ENCODE data around the gene TEX12.

TEX12 gene

DNA sequence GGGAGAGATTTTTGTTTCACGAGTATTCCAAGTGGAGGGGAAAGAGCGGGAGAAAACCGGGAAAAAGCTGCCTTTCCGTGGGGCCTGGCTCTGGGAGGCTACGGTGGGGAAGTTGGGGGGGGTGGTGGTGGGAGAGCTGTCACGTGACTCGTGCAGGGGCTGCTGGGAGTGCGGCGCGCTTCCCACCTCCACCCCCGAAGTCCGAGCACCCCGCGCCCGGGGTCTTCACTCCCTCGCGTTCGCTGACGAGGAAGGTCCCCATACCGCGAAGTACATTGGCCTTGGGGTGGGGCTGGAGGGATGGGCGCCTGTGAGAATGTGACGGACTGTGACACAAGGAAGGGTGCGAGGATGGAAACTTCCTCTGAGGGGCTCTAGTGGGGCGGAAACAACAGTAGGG is at the start of gene TEX12:
Gene TEX12 (plus strand): TSS at position 228 of the 400 bp plus-strand sequence. CDS start 1,897 bp downstream, outside the sequence.
- no peak for TF ChIP-seq POLR2A (IDR thresholded peaks at IDR 0.05; ENCODE audit: low read length)
- TF ChIP-seq GATA1 (IDR thresholded peaks at IDR 0.05; ENCODE audit: low read depth, low read length): no peak
- DNase-seq: no peak

GRCh38 chr11:112118176-112118575 is 49.0 kb upstream of the TEX12 start:
- TF ChIP-seq POLR2A (IDR thresholded peaks at IDR 0.05; ENCODE audit: low read length): no peak
- TF ChIP-seq GATA1 (IDR thresholded peaks at IDR 0.05; ENCODE audit: low read depth, low read length): no peak
- DNase-seq: no peak

DNA sequence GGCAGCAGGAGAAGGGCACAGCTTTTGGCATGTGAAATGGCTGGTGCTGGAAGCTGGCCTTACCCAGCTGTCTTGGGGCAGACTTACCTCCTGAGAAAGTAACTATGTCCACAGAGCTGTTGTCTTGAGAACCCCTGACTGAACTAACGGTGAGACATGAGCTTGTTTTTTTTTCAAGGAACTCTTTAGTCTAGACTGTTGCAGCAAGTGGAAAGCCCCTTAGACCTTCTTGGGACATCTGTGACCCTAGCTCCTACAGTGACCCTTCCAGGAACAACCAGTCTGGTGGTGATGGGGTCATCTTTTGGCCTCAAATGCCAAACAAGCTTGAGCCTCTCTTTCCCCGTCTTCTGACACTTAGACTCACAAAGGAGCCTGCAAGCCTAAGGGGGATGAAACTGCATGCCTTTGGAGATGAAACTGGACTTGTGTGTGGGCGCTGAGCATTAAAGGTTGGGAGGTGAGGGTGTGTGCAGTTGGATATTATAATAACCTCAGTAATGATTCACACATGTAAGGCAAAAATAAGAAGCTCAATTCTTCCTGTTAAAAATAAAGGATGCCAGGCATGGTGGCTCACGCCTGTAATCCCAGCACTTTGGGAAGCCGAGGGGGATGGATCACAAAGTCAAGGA is 45.1 kb upstream of the TEX12 start:
- DNase-seq: no peak
- TF ChIP-seq GATA1 (IDR thresholded peaks at IDR 0.05; ENCODE audit: low read depth, low read length): no peak
- TF ChIP-seq POLR2A (IDR thresholded peaks at IDR 0.05; ENCODE audit: low read length): no peak

- TF ChIP-seq POLR2A (IDR thresholded peaks at IDR 0.05; ENCODE audit: low read length) (no peak), GATA1 (IDR thresholded peaks at IDR 0.05; ENCODE audit: low read depth, low read length) (no peak)
- DNase-seq: no peak
These were observed 44.0 kb upstream of the TEX12 start for GRCh38 chr11:112123129-112123528.

GRCh38 chr11:112127056-112127455 is 40.1 kb upstream of the TEX12 start:
- no peak for DNase-seq
- TF ChIP-seq POLR2A (IDR thresholded peaks at IDR 0.05; ENCODE audit: low read length) (no peak), GATA1 (IDR thresholded peaks at IDR 0.05; ENCODE audit: low read depth, low read length) (no peak)

DNA sequence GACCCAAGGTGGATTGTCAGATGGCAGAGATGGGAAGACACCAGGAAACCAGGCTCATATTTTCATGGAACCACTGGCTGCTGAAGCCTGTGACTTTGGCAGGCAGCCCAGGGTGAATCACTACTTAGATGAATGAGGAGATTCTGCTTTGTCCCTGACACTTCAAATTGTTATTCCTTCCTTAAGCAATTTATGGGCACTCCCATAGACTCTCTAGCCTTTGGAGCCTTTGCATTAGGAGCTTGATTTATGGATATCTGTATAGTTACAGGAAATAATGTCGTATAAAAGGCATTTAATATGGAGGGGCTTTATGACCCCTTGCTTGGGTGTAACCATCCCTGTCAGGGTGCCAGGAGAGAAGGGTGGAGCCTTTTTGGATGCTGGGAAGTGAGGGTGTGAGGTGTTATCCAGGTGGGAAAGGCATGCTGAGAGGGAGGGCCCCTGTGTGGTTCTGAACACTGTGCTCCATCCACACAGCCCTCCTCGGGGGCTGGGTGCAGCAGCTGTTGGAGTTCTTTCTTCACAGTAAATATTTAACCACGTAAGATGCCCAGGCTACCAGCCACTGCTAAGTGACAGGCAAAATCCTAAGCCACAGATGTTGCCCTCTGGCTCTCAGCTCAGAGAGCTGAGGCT is 38.6 kb upstream of the TEX12 start:
- DNase-seq: no peak
- TF ChIP-seq POLR2A (IDR thresholded peaks at IDR 0.05; ENCODE audit: low read length): no peak
- no peak for TF ChIP-seq GATA1 (IDR thresholded peaks at IDR 0.05; ENCODE audit: low read depth, low read length)

- DNase-seq: no peak
These were observed 37.5 kb upstream of the TEX12 start for GRCh38 chr11:112129656-112130055.

GRCh38 chr11:112132737-112133136 is 34.4 kb upstream of the TEX12 start:
- no peak for DNase-seq
- TF ChIP-seq GATA1 (IDR thresholded peaks at IDR 0.05; ENCODE audit: low read depth, low read length) (no peak), POLR2A (IDR thresholded peaks at IDR 0.05; ENCODE audit: low read length) (no peak)

More at GRCh38 chr11:112129656-112130055, 37.5 kb upstream of the TEX12 start:
- TF ChIP-seq POLR2A (IDR thresholded peaks at IDR 0.05; ENCODE audit: low read length): no peak
- no peak for TF ChIP-seq GATA1 (IDR thresholded peaks at IDR 0.05; ENCODE audit: low read depth, low read length)

DNA sequence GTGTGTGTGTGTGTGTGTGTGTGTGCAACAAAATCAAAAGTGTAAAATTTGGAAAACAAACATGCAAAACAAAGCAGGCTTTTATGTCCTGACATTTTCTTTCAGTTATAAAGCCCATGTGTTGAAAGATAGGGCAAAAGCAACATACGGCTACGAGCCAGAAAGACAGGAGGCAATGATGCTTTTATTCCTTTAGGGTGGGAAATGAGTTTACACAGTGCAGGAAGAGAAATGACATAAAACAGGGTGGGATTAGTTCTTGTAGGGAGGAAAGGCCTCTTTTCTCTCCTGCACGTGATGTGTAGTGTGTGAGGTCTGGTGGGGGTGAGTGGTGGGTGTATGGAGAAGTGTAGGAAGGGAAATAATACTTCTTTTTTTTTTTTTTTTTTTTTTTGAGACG is 32.7 kb upstream of the TEX12 start:
- no peak for DNase-seq

GRCh38 chr11:112143597-112143996 is 23.6 kb upstream of the TEX12 start:
- TF ChIP-seq POLR2A (IDR thresholded peaks at IDR 0.05; ENCODE audit: low read length) (no peak), GATA1 (IDR thresholded peaks at IDR 0.05; ENCODE audit: low read depth, low read length) (no peak)
- no peak for DNase-seq

More for the DNA sequence above, 32.7 kb upstream of the TEX12 start:
- TF ChIP-seq POLR2A (IDR thresholded peaks at IDR 0.05; ENCODE audit: low read length) (no peak), GATA1 (IDR thresholded peaks at IDR 0.05; ENCODE audit: low read depth, low read length) (no peak)

- no peak for DNase-seq
- TF ChIP-seq POLR2A (IDR thresholded peaks at IDR 0.05; ENCODE audit: low read length) (no peak), GATA1 (IDR thresholded peaks at IDR 0.05; ENCODE audit: low read depth, low read length) (no peak)
These were observed 16.7 kb upstream of the TEX12 start for GRCh38 chr11:112150517-112150916.

GRCh38 chr11:112156153-112156955 is 10.8 kb upstream of the TEX12 start:
- peak; percentile 51 to 77 for DNase-seq
- TF ChIP-seq GATA1 (IDR thresholded peaks at IDR 0.05; ENCODE audit: low read depth, low read length) (no peak), POLR2A (IDR thresholded peaks at IDR 0.05; ENCODE audit: low read length) (no peak)

- peak in 1 of 2 experiments; percentile 11 for DNase-seq
- TF ChIP-seq GATA1 (IDR thresholded peaks at IDR 0.05; ENCODE audit: low read depth, low read length) (no peak), POLR2A (IDR thresholded peaks at IDR 0.05; ENCODE audit: low read length) (no peak)
These were observed 10.0 kb upstream of the TEX12 start for GRCh38 chr11:112156956-112157766.

Data from erythroblast (primary cell).